IPS-11a (cell line): ENCODE measurements around the gene TMEM87B.
"Not testable (repeated sequence)": the region's sequence is repeated elsewhere in the genome, so short reads cannot be mapped to it uniquely, and the experiment has no call there.

Source experiments
- H3K4me3 ChIP-seq: one replicate; pipeline ENCODE4 v1.5.1; 2013; ENCODE audit warnings: low read depth, low read length, control low read depth

TMEM87B gene

GRCh38 chr2:112065486-112065885, 10.4 kb downstream of the TMEM87B start:
- H3K4me3 ChIP-seq: no peak overlapping the region

- H3K4me3 ChIP-seq: no peak overlapping the region
Observed at GRCh38 chr2:112065966-112066365, 10.9 kb downstream of the TMEM87B start.

GRCh38 chr2:112069794-112070193, 14.7 kb downstream of the TMEM87B start:
- not testable (repeated sequence) for H3K4me3 ChIP-seq

GRCh38 chr2:112073875-112074274, 18.8 kb downstream of the TMEM87B start:
- no peak overlapping the region for H3K4me3 ChIP-seq

GRCh38 chr2:112074506-112074905, 19.4 kb downstream of the TMEM87B start:
- H3K4me3 ChIP-seq: no peak overlapping the region

- no peak overlapping the region for H3K4me3 ChIP-seq
Observed at GRCh38 chr2:112075490-112076260, 20.6 kb downstream of the TMEM87B start.

- H3K4me3 ChIP-seq: no peak overlapping the region
Observed at GRCh38 chr2:112077814-112078213, 22.7 kb downstream of the TMEM87B start.

GRCh38 chr2:112081262-112081661, 26.2 kb downstream of the TMEM87B start:
- H3K4me3 ChIP-seq: no peak overlapping the region

GRCh38 chr2:112084689-112085374, 29.8 kb downstream of the TMEM87B start:
- no peak overlapping the region for H3K4me3 ChIP-seq

- no peak overlapping the region for H3K4me3 ChIP-seq
Observed at GRCh38 chr2:112085375-112085730, 30.3 kb downstream of the TMEM87B start.

- no peak overlapping the region for H3K4me3 ChIP-seq
Observed at GRCh38 chr2:112085916-112086669, 31.0 kb downstream of the TMEM87B start.

GRCh38 chr2:112087346-112088020, 32.4 kb downstream of the TMEM87B start:
- no peak overlapping the region for H3K4me3 ChIP-seq

GRCh38 chr2:112089375-112089774, 34.3 kb downstream of the TMEM87B start:
- no peak overlapping the region for H3K4me3 ChIP-seq

GRCh38 chr2:112092286-112093041, 37.4 kb downstream of the TMEM87B start:
- no peak overlapping the region for H3K4me3 ChIP-seq

- no peak overlapping the region for H3K4me3 ChIP-seq
Observed at GRCh38 chr2:112093216-112093615, 38.1 kb downstream of the TMEM87B start.

- no peak overlapping the region for H3K4me3 ChIP-seq
Observed at GRCh38 chr2:112095681-112096080, 40.6 kb downstream of the TMEM87B start.

- H3K4me3 ChIP-seq: no peak overlapping the region
Observed at GRCh38 chr2:112096098-112096497, 41.0 kb downstream of the TMEM87B start.

- no peak overlapping the region for H3K4me3 ChIP-seq
Observed at GRCh38 chr2:112108178-112108832, 53.2 kb downstream of the TMEM87B start.

- no peak overlapping the region for H3K4me3 ChIP-seq
Observed at GRCh38 chr2:112109278-112109677, 54.2 kb downstream of the TMEM87B start.

- H3K4me3 ChIP-seq: no peak overlapping the region
Observed at GRCh38 chr2:112110966-112111365, 55.9 kb downstream of the TMEM87B start.
